MCF 10A (cell line): ENCODE results near the gene TXLNB. TPM values are rescaled to one million over a fixed set of nuclear protein-coding genes. Genes with fewer than 3 reads are reported as not detected.
"Not testable (repeated sequence)": the region's sequence is repeated elsewhere in the genome, so short reads cannot be mapped to it uniquely, and the experiment has no call there.

Experiments
- BruUV-seq: library from RNA; stranded (reverse); fragments of 400-500 nt; replicated peaks from 2 replicates; lab custom pipeline; 2021; lab: Mats Ljungman, UMichigan
- CTCF ChIA-PET: fragments of 300-600 bp; sonication (Branson Sonifier 250); formaldehyde crosslinking; extraction: SDS; loops from one replicate; lab custom pipeline; 2021; ENCODE audit warnings: antibody characterized with exemption, inconsistent platforms; lab: Yijun Ruan, JAX
- POLR2A ChIA-PET: fragments of 300-600, 350-650 bp; sonication (Branson Sonifier 250); formaldehyde crosslinking; extraction: SDS; loops from one replicate; lab custom pipeline; 2020; ENCODE audit warnings: antibody characterized with exemption, inconsistent platforms; lab: Yijun Ruan, JAX
- DNase-seq: peaks from one replicate; pipeline ENCODE4 v3.0.0-alpha.2; 2018; ENCODE audit not compliant: unreplicated experiment
- H3K27ac Mint-ChIP-seq: one replicate; pipeline ENCODE4 v1.8.0; 2022; ENCODE audit warnings: mild to moderate bottlenecking, low read depth, mixed read lengths; ENCODE audit not compliant: unreplicated experiment
- H3K27me3 Mint-ChIP-seq: one replicate; pipeline ENCODE4 v1.8.0; 2022; ENCODE audit warnings: mixed read lengths; ENCODE audit not compliant: insufficient read depth, unreplicated experiment
- H3K36me3 Mint-ChIP-seq: one replicate; pipeline ENCODE4 v1.8.0; 2022; ENCODE audit warnings: mild to moderate bottlenecking, moderate library complexity, mixed read lengths; ENCODE audit not compliant: insufficient read depth, unreplicated experiment
- H3K4me1 Mint-ChIP-seq: one replicate; pipeline ENCODE4 v1.8.0; 2022; ENCODE audit warnings: mixed read lengths; ENCODE audit not compliant: insufficient read depth, unreplicated experiment
- H3K4me3 Mint-ChIP-seq: one replicate; pipeline ENCODE4 v1.8.0; 2022; ENCODE audit warnings: mild to moderate bottlenecking, moderate library complexity, mixed read lengths; ENCODE audit not compliant: unreplicated experiment
- H3K9me3 Mint-ChIP-seq: one replicate; pipeline ENCODE4 v1.8.0; 2022; ENCODE audit warnings: mixed read lengths; ENCODE audit not compliant: unreplicated experiment
- intact Hi-C: fragments of 100-400 bp; cut with micrococcal nuclease; formaldehyde crosslinking; loops from 2 replicates; pipeline ENCODE4 v1.14.1; 2022
- total RNA-seq: library from RNA; stranded (reverse); gene quantifications from 2 replicates; pipeline ENCODE4 v1.2.3, GENCODE V29; 2022
- TF ChIP-seq, protein P1 (sequence below): fragments of 200-600 bp; IDR thresholded peaks from one replicate; pipeline ENCODE4 v1.8.0; 2022; ENCODE audit warnings: antibody characterized with exemption, mild to moderate bottlenecking; ENCODE audit not compliant: unreplicated experiment

The TXLNB gene
- total RNA-seq, 1 experiment from 2014 or later: not detected

DNA sequence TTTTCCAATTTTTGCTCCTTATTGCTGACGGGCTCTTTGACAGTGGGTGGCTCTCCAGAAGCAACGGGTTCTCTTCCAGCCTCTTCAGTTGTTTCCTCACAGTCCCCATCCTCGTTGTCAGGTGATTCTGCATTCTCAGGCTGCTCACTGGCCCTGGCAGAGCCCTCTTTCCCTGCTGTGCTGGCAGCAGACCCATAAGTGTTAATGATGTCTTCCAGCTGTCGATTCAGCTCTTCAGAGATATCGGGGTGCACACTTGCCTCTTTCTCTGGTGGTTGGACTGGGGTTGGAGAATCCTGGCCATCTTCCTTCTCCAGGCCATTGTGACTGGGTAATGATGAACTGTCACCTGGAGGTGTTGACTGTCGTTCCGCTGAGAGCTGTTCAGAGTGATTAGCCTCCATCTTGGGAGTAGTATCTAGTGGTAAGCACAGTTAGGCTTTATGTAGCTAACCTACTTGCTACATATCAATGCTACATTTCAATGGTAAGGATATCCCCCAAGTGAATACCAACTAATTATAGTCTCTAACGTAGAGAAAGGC is 3.2 kb downstream of the TXLNB start:
- no TSS peak for BruUV-seq
- Mint-ChIP-seq H3K36me3 (no peaks in the 10 kb centered on the region), H3K9me3 (no peaks in the 10 kb centered on the region), H3K4me3 (no peak overlapping the region), H3K27me3 (no peaks in the 10 kb centered on the region), H3K27ac (no peak overlapping the region), H3K4me1 (peaks cover 13% of the 10 kb centered on the region)
- intact Hi-C loops: no loop called here
- POLR2A ChIA-PET: no interaction called here
- CTCF ChIA-PET: interaction anchor here (0.8 kb wide), 1 partner anchor 334 kb away, joined by 3 read pairs; no protein-coding TSS in a partner anchor
- DNase-seq: no peak
- TF ChIP-seq, protein P1, sequence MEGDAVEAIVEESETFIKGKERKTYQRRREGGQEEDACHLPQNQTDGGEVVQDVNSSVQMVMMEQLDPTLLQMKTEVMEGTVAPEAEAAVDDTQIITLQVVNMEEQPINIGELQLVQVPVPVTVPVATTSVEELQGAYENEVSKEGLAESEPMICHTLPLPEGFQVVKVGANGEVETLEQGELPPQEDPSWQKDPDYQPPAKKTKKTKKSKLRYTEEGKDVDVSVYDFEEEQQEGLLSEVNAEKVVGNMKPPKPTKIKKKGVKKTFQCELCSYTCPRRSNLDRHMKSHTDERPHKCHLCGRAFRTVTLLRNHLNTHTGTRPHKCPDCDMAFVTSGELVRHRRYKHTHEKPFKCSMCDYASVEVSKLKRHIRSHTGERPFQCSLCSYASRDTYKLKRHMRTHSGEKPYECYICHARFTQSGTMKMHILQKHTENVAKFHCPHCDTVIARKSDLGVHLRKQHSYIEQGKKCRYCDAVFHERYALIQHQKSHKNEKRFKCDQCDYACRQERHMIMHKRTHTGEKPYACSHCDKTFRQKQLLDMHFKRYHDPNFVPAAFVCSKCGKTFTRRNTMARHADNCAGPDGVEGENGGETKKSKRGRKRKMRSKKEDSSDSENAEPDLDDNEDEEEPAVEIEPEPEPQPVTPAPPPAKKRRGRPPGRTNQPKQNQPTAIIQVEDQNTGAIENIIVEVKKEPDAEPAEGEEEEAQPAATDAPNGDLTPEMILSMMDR: no peak

DNA sequence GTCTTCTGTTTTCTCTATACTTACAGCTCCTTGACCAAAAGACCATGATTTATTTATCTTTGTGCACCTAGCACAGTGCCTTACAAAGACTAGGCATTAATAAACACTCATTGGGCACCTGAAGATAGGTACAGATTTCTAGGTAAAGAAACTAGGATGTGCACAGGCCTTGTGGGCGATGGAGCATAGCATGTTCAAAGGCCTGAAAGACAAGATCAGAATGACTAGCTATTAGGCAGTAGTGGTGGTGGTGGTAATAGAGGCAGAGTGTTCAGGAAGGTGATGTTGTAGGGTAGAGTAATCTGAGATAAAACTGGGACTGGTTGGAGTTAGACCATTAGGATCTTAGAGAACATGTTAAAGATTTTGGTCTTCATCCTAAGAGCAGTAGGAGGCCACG is 3.9 kb downstream of the TXLNB start:
- CTCF ChIA-PET: interaction anchor here (0.8 kb wide), 1 partner anchor 334 kb away, joined by 3 read pairs; no protein-coding TSS in a partner anchor
- no peaks in the 10 kb centered on the region for H3K36me3 Mint-ChIP-seq

DNA sequence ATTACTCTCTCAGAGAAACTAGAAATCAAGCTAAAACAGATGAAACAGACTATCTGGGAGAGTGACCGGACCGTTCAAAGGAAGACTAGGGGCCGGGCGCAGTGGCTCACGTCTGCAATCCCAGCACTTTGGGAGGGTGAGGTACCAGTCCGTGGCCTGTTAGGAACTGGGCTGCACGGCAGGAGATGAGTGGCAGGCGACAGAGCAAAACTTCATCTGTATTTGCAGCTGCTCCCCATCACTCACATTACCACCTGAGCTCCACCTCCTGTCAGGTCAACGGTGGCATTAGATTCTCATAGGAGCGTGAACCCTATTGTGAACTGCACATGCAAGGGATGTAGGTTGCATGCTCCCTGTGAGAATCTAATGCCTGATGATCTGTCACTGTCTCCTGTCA is 5.4 kb downstream of the TXLNB start:
- POLR2A ChIA-PET, H3K9me3 Mint-ChIP-seq, H3K36me3 Mint-ChIP-seq, H3K27ac Mint-ChIP-seq, H3K4me3 Mint-ChIP-seq, H3K27me3 Mint-ChIP-seq, BruUV-seq, DNase-seq, H3K4me1 Mint-ChIP-seq, intact Hi-C loops, CTCF ChIA-PET: not testable (repeated sequence)

More for the DNA sequence above, 3.9 kb downstream of the TXLNB start:
- H3K27me3 Mint-ChIP-seq: no peaks in the 10 kb centered on the region
- no peak overlapping the region for H3K27ac Mint-ChIP-seq
- H3K4me3 Mint-ChIP-seq: no peak overlapping the region
- no peak for DNase-seq
- no peaks in the 10 kb centered on the region for H3K9me3 Mint-ChIP-seq
- no TSS peak for BruUV-seq
- H3K4me1 Mint-ChIP-seq: peaks cover 13% of the 10 kb centered on the region
- intact Hi-C loops: no loop called here
- POLR2A ChIA-PET: no interaction called here
- TF ChIP-seq, protein P1: no peak

DNA sequence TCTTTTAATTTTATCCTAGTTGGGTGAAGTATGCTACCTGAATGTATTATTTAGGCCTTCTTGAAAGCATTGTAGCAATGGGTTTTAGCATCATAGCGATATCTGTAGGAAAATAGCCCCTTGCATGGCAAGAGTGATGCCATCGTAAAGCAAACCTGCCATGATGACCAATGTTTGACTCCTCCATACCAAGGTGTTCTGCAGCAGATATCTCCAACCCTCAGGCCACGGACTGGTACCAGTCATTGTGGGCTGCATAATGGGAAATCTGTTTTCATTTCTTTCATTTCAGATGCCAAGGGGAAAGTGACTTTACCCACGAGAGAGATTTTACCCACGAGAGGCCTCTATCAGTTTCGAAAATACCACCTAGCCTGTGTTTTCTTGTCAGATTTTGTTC is 6.2 kb downstream of the TXLNB start:
- no peaks in the 10 kb centered on the region for H3K9me3 Mint-ChIP-seq
- no peaks in the 10 kb centered on the region for H3K27me3 Mint-ChIP-seq
- POLR2A ChIA-PET: no interaction called here
- TF ChIP-seq, protein P1: no peak
- no TSS peak for BruUV-seq
- H3K4me3 Mint-ChIP-seq: no peak overlapping the region
- no peaks in the 10 kb centered on the region for H3K36me3 Mint-ChIP-seq
- CTCF ChIA-PET: no interaction called here
- H3K27ac Mint-ChIP-seq: no peak overlapping the region
- no peaks in the 10 kb centered on the region for H3K4me1 Mint-ChIP-seq
- DNase-seq: no peak
- intact Hi-C loops: no loop called here
